Activated CD4-positive, alpha-beta T cell treated with anti-CD3 and anti-CD28 coated beads, Interleukin-2, amount 50 U/mL, for 4 hours (primary cell): ENCODE results near the gene FKBP1B.
"Not testable (repeated sequence)": the region's sequence is repeated elsewhere in the genome, so short reads cannot be mapped to it uniquely, and the experiment has no call there.

Experiments
- DNase-seq, 2 experiments: peaks; one replicate each; pipeline ENCODE4 v3.0.0-alpha.2; 2020

The FKBP1B gene

DNA sequence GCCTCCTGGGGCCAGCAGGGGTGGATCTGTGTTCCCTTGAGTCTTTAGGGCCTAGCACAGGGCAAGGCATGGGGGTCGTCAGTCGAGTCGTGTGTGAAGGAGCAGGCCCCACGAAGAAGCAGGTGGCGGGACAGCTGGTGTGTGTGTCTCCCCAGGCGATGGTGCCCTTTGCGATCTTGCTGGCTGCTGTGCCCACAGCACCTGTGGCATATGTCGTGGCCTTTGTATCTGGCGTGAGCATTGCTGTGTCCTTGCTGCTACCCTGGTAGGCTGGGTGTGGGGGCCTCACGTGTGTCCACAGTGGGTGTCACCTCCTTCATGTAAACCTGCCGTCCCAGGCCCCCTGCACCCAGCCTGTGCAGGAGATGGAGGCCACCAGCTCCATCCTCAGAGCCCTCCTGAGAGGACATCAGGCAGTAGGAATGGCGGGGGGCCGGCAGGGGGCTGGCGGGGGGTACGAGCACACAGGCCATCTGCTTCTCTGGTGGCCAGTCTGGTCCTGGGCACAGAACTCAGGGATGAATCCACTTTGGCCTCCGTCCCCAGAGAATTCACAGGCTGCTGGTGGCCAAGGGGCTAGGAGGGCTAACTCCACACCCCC is 26.5 kb upstream of the FKBP1B start:
- no peak for DNase-seq

DNA sequence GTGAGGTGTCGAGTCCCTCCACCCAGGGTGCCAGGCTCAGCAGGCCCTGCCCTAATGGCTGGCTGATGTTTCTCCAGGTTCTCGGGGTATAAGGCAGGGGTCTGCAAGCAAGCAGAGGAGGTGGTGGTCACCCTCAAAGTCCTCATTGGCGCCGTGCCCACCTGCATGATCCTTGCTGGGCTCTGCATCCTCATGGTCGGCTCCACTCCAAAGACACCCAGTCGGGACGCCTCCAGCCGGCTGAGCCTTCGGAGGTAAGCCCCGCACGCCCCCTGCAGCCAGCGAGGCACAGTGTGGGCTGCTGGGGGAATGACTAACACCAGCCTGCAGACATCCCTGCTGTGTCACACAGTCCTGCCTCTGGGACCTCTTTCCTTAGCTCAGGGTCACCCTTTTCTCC is 25.5 kb upstream of the FKBP1B start:
- no peak for DNase-seq

DNA sequence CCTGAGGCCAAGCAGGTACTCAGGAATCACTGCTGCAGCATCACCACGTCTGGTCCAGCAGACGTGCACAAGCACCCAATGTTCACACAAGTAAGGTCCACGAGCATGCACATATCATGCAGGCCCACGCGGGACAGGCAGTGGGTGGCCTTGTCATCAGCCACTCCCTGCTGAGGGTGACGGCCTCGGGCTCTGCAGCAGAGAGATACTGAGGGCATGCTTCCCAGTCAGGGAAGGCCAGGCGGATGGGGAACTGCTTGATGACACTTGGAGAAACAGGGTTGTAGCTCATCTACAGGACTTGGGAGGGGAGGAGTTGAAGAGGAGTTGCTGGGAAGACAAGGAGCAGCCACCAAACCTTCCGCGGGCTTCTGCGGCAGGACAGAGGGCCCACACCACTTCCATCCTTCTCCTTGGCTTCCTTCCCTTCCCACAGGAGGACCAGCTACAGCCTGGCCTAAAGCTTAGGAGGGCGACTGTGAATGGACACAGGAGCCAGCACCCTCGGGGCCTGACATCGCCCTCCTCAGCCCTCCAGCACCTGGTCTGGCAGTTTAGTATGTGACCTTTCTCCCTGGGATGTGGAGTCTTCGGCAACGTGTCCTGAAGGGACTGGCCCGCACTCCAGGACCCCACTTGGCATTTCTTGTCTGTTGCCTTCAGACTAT is 24.4 kb upstream of the FKBP1B start:
- no peak for DNase-seq

DNA sequence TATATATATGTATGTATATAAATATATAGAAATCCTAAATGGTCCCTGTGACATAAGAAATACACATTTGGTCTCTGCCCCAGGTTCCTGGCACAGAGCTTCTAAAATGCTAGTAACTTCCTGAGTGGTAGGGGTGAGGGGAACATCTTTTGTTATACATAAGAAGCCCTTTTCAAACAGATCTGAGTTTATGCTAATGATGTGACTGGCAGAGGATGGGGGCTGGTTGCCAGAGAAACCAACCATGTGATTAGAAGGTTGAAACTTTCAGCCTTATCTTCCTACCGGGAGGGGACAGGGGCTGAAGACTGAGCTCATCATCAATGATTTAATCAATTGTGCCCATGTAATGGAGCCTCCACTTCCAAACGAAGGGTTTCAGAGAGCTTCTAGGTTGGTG is 23.3 kb upstream of the FKBP1B start:
- DNase-seq: no peak

- DNase-seq: no peak
Measured at GRCh38 chr2:24038786-24039499, 10.6 kb upstream of the FKBP1B start.

DNA sequence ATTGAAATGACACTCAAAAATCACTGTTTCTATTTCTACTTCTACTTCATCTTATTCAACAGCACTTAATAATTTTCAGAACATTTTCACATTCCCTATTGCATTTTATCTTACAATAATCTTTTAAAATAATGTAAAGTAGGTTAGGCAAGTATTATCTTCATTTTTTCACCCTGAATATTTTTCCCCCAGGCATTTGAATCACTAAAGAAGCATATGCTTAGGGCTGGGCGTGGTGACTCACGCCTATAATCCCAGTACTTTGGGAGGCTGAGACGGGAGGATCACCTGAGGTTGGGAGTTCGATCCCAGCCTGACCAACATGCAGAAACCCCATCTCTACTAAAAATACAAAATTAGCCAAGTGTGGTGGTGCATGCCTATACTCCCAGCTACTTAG is 9.0 kb upstream of the FKBP1B start:
- DNase-seq: no peak

- not testable (repeated sequence) for DNase-seq
Measured at GRCh38 chr2:24043133-24043532, 6.4 kb upstream of the FKBP1B start.

DNA sequence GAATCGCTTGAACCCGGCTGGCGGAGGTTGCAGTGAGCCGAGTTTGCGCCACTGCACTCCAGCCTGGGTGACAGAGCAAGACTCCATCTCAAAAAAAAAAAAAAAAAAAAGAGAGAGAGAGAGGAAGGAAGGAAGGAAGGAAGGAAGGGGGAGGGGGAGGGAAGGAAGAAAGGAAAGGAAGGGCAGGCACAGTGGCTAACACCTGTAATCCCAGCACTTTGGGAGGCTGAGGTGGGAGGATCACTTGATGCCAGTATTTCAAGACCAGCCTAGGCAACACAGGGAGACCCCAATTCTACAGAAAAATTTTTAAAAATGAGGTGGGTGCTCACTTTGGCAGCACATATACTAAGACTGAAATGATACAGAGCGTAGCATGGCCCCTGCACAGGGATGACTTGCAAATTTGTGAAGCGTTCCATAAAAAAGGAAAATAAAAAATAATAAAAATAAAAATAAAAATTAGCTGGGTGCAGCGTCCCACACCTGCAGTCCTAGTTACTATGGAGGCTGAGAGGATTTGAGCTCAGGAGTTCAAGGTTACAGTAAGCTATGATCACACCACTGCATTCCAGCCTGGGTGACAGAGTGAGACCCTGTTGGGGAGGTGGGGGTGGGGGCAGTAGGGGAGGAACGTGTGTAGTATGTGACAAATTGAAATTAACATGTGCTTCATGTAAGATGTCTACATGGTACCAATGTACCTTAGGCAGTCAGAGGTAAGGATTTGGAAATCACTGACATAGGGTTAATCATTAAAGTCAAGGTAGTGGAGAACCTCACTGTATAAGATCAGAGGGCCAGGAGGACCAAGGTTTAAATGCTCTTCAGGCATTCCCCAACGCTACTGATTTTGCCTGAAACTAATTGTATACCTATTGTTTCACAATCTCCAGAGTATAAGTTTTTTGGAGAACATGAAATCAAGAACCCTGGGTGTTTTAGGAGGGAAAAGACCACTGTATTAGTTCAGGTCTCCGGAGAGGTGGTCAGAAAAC is 3.7 kb upstream of the FKBP1B start:
- no peak for DNase-seq

GRCh38 chr2:24046599-24046929 is 3.0 kb upstream of the FKBP1B start:
- DNase-seq: no peak

DNA sequence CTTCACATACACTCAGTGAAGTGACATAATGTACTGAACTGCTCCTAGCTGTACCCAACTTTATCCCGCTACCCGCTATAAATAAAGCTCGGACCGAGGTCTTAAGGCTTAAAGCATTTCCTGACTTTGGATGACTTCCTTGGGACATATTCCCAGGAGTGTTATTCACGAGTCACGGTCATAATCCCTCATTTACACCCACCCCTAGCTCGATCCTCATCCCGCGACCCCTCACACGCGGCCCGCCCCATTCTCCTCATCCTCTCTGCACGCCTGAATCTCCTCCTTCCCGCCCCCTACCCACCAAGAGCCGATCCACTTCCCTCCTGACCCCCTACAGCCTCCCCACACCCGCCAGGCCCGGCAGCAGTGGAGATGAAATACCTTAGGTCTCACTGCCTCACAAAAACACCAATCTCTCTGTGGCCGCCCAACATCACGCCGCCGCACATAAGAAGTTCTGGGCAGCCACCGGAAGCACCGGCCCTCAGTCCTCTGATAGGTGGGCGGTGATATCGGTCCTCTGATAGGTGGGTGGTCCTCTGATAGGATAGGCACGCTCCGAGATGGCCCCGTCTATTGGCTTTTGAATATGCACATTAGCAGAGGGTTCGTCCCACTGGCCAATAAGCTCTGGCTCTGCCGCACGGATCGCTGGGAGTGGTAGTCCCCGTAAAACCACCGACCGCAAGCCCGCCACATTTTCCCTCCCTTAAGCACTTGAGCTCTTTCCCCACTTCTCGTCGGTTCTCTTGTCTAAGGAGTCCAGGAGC is 2.4 kb upstream of the FKBP1B start, which contains the start of gene WDCP:
WDCP (minus strand) TSS at position 462 of the 773 bp plus-strand sequence. CDS start 7,897 bp downstream, outside the sequence.
- peak; percentile 87 to 90 for DNase-seq

DNA sequence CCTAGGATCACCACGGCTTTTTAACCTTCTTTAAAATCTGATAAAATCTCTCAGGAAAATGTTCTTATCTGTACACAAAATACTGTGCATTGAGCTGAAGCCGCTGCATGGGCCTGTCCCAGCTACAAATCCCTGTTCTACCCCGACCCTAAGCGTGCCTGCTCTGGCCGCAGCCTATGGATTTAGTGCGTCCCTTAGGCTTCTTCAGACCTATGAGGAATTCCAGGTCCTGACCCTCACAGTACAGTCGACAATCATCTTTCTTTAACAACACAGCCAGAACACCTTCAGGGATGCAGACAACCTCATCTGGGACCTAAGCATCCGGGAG is 1.9 kb upstream of the FKBP1B start:
- DNase-seq: no peak

GRCh38 chr2:24048769-24049484 is 614 bp upstream of the FKBP1B start:
- DNase-seq: no peak

DNA sequence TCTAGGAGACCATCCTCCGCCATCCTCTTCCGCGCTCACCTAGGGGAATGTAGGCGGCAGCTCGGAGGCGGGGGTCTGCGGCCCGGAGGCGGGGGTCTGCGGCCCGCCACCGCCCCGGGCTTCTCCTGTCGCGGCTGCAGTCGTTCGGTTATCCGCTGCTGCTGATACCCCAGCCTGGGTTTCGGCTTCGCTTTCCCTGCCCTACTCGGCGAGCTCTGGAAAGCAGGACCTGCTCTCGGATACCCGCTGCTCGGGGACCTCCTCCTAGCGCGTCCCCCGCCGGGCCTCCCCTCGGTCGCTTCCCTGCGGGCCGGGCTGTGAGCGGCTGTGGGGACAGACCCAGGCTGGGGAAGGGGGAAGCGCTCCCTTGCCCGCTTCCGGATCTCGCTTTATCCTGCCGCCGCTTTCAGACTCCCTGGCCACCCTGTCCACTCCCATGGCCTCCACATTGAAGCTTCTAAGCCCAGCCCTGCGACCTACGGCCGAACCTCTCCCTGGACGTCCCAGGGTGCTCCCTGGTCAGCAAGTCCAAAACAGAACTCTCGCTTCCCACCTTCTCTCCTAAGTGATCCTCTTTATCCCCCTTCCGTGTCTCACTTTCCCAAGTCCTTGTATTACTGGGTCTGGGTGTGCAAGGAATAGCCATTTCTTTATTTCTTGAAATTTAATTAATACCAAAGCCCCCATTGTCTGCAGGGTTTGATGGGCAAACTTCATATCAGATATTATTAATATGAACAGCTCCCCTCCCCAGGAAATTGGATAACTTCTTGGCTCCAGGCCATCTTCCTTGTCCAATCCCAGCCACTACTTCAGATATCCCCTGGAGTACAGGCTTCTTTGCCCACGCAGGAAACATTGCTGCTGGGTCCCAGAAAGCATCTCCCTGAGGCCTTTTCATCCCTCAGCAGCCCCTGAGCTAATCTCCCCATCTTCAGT is 769 bp downstream of the FKBP1B start:
- no peak for DNase-seq

- DNase-seq: no peak
Measured at GRCh38 chr2:24051833-24052232, 2.3 kb downstream of the FKBP1B start.

- no peak for DNase-seq
Measured at GRCh38 chr2:24052951-24053350, 3.4 kb downstream of the FKBP1B start.

GRCh38 chr2:24054366-24055010 is 4.9 kb downstream of the FKBP1B start:
- DNase-seq: no peak

DNA sequence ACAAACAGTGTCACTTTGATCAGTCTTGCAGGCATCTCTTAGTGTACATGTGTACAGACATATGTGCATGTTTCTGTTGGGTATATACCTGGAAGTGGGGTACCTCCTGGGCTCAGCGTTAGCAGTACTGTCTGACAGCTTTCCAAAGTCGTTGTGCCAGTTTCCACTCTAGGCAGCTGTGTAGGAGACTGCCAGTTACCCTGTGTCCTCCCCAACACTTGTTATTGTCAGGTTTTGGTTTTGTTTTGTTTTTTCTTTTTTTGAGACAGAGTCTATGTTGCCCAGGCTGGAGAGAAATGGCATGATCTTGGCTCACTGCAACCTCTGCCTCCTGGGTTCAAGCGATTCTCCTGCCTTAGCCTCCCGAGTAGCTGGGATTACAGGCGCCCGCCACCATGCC is 6.2 kb downstream of the FKBP1B start:
- no peak for DNase-seq

- DNase-seq: no peak
Measured at GRCh38 chr2:24058564-24059271, 9.2 kb downstream of the FKBP1B start.

DNA sequence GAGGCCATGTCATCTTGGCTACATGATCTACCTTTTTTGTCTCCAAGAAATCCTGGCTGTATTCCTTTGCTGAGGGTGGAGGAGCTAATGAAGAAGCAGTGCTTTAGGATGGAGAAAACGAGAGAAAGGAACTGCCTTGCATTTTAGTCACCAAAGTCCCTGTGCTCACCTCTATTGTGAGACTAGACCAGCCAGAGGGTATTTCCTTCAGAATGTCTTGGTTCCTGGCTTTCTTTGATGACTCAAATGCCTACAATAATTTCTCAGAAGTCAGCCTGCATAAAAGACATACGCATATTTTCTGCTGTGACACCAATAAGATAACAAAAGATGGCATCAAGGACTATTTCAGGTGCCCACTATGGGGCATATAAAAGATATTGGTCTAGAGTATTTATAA is 15.8 kb downstream of the FKBP1B start:
- no peak for DNase-seq
